CD4-positive, alpha-beta T cell treated with Interleukin-15 for 4 hours (primary cell): ENCODE data around the gene COA1.
A peak's percentile ranks its signal among the peaks of the same experiment; 100 is the strongest.
"Not testable (repeated sequence)": the region's sequence is repeated elsewhere in the genome, so short reads cannot be mapped to it uniquely, and the experiment has no call there.

Experiments used
- DNase-seq: peaks from one replicate; pipeline ENCODE4 v3.0.0-alpha.2; 2020; ENCODE audit warnings: low spot score

The COA1 gene

GRCh38 chr7:43758029-43758821 is 28.9 kb upstream of the COA1 start, which contains the start of gene BLVRA:
BLVRA (plus strand) TSS chr7:43758680; CDS start chr7:43771159, 12,479 bp downstream.
- DNase-seq, result peak; percentile 64

DNA sequence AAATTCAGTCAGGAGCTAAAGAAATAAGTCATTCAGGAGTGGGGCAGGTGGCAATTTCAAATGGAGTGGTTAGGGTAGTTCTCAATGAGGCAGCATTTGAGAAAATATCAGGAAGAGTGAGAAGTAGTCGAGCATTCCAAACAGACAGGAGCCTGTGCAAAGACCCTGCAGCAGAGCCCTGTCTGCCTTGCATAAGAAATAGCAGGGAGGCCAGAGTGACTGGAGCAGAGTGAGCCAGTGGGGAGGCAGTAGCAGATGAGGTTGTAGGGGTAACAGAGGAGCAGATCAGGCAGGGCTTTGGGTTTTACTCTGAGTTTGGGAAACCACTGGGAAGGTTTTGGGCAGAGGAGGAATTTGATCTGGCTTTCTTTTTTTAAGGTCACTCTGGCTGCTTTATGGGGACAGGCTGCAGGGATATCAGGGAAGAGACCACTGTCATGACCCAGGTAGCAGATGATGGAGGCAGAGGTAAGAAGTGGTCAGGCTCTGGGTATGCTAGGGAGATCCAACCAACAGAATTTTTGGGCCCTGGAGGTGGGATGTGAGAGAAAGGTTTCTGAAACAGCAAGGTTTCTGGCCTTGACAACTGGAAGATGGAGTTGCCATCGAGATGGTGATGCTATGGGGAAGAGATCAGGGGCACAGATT is 27.9 kb upstream of the COA1 start:
- DNase-seq, result no peak

- DNase-seq, result no peak
These were observed 27.2 kb upstream of the COA1 start for GRCh38 chr7:43756368-43757072.

- no peak for DNase-seq
These were observed 25.3 kb upstream of the COA1 start for GRCh38 chr7:43754596-43754995.

DNA sequence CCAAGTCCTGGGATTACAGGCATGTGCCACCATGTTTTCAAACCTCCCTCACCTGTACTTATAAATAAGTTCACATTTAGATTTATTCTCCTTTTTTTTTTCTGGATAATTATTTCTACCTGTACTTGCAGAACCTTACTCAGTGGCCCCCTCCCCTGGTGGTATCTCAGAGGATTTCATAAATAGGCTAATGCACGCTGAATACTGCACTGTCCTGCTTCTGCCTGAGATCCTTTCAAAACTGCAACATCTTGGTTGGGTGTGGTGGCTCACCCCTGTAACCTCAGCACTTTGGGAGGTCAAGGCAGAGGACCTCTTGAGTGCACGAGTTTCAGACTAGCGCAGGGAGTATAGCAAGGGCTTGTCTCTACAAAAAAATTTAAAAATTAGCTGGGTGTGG is 24.5 kb upstream of the COA1 start:
- no peak for DNase-seq

DNA sequence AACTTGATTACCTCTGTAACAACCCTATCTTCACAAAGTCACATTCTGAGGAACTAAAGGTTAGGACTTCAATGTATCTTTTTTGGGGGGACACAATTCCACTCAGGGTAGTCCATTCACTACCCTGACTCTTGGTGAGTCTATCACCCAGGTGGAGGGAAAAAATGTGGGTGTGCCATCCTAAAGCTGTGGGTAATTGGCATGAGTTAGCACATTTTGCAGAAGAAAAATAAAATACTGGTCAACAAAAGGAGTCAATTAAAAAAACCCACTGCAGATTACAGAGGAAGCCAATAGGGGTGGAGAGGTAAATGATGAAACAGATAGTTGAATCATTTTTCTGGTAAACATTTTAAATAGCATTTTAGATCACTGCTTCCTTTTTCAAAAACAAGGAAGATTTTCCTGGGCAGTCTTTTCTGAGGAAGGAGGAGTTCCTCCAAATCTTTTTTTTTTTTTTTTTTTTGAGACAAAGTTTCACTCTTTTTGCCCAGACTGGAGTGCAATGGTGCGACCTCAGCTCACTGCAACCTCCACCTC is 24.0 kb upstream of the COA1 start:
- no peak for DNase-seq

GRCh38 chr7:43752411-43752810 is 23.1 kb upstream of the COA1 start:
- no peak for DNase-seq

DNA sequence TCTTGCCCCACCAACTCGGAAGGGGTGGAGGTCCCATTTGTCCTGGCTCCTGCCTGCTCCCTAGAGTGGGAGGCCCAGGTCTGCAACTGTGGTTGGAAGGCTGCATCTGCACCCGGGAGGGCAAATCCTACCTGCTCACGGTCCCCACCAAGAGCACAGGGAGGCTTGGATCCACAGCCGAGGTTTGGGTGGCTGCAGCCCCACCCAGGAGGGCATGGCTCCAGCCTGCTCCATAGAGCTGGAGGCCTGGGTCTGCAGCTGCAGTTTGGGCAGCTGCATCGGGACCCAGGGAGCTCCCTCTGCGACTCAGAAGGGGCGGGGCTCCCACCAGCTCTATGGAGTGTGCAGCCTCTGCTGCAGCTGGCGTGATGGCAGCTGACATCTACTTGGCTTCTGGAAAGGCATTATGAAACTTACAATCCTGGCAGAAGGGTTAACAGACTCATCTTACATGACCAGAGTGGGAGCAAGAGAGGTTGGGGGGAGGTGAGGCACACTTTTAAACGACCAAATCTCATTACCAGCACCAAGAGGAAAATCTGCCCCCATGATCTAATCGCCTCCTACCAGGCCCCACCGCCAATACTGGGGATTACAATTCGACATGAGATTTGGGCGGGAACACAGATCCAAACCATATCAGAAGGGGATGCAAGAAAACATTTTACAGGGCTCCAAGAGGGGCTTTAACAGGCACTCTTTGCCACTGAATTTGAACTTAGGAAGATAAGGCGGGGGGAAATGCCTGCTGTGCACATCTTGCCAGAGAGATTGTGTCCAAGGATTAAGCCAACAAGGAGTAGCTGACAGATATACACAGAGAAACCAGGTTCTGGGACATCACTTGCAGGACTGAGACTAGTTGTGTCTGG is 20.9 kb upstream of the COA1 start:
- no peak for DNase-seq

DNA sequence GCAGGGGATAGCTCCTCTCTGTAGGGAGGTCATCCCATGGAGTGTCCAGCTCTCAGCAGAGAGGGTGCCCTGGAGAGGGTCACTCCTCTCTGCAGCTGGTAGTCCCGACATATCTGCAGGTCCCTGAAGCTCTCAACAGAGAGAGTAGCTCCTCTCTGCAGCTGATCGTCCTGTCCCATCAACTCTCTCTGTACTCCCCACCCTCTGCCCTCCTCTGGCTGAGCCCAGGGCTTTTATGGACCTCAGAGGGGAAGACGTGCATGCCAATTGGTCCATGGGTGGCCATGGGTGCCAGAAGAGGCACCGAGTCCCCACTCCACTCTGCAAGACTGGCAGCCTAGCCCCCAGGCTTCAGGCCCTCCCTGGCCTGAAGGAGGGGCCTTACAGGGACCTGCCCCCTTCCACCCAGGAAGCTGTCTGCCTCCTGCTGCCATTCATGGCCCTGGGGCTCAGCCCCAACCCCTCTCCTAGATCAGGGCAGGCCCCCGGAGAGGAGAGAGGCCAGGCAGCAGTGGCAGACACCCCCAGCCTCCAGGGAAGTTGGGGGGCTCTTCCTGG is 20.1 kb upstream of the COA1 start:
- DNase-seq, result no peak

DNA sequence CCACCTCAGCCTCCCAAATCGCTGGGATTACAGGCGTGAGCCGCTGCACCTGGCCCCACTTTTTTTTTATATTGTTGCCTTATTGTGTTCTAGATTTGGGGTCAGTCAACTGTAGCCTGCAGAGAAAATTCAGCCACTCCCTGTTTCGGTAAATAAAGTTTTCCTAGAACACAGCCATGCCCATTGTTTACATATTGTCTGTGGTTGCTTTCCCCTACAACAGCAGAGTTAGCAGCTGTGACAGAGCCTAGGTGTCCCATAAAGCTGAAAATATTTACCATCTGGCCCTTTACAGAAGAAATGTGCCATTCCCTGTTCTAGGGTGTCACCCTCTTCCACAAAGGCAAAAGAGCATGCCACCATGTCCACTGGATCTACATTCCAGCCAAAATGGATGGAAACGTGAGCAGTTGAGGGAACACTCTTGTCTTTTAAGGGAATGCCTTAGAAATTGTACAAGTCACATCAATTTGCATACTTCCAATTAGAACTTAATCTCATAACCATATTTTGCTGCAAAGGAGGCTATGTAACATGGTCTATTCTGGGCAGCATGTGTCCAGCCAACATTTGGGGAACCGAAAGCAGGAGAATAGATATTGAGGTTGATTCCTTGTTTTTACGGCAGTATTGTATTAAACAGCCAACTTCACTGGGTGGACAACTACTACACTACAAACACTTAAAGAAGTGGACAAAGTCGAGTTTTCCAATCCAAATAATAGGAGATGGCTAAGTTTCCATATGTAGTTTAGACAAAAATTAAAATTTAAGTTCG is 18.2 kb upstream of the COA1 start:
- DNase-seq, result no peak

DNA sequence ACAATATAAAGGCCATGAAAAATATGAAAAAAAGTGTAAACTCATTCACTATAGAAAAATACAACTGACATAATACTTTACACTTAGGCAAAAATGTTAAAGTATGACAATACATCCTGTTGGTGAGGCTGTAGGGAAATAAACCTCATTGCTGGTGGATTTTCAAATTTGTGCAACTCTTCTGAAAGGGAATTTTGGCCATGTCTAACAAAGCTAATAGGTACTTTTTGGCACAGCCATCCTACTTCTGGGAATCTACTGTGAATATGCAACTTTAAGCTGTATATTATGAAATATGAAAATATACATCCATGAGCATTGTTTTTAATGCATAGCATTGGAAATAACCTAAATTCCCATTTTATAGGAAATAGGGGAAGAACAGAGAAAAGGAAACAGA is 13.4 kb upstream of the COA1 start:
- no peak for DNase-seq

DNA sequence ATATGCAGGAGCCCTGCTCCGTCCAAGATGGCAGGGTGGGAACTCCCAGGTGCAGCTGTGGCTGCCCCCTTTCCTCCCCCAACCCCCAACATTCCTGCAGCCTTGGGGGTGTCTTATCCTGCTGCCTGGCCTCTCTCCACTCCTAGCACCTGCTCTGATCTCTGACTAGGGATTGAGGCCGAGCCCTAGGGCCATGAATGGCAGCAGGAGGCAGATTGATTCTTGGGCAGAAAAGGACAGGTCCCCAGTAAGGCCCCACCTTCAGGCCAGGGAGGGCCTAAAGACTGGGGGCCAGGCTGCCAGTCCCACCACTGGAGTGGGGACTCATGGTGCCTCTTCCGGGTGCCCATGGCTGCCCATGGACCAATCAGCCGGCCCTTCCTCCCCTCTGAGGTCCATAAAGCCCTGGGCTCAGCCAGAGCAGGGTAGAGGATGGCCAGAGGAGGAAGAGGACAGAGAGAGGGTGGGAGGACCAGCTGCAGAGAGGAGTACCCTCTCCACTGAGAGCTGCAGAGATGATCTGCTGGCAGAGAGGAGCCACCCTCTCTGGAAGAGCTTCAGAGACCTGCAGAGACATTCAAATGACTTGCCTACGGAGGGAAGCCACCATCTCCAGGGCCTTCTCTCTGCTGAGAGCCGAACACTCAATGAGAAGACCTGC is 8.3 kb upstream of the COA1 start:
- DNase-seq, result no peak

- DNase-seq, result no peak
These were observed 6.7 kb upstream of the COA1 start for GRCh38 chr7:43735802-43736603.

DNA sequence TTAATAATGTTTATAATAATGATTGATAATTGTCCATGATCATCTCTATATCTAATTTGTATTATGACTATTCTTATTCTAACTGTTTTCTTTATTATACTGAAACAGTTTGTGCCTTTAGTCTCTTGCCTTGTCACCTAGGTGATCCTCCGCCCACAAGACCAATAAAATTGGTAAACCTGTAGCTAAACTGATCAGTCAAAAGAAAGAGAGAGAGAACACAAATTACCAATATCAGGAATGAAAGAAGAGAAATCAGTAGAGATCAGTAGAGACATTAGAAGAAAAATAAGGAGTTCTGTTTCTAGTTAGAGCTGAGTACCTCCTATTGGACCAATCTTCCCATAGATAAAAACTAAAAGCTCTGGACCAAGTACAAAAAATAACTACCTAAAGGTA is 6.1 kb upstream of the COA1 start:
- no peak for DNase-seq

GRCh38 chr7:43734575-43735332 is 5.4 kb upstream of the COA1 start:
- not testable (repeated sequence) for DNase-seq

DNA sequence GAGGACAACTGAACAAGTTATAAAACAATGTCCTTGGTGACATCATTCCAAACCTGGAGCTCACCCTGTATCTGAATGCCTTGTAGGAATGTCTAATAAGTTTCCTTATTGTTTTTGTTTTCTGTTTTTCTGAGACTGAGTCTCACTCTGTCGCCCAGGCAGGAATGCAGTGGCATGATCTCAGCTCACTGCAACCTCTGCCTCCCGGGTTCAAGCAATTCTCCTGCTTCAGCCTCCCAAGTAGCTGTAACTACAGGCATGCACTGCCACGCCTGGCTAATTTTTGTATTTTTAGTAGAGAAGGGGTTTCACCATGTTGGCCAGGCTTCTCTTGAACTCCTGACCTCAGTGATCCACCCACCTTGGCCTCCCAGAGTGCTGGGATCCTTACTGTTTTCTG is 2.2 kb upstream of the COA1 start:
- not testable (repeated sequence) for DNase-seq

- DNase-seq, result no peak
These were observed 563 bp upstream of the COA1 start for GRCh38 chr7:43729924-43730248.

DNA sequence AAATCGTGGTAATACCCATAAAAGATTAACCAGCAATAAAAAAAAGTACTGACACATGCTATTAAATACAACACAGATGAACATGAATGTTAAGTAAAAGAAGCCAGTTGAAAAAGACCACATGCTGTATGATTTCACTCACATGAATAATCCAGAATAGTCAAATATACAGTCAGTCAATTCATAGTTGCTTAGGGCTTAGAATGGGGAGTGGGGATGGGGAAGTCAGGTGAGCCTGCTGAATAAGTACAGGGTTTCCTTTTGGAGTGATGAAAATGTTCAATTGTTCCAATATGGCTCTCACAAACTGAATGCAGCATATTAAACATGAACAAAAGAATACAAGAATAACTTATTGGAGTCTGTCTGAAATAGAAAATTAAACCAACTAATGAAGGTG is 1.8 kb downstream of the COA1 start:
- no peak for DNase-seq

- DNase-seq, result no peak
These were observed 2.3 kb downstream of the COA1 start for GRCh38 chr7:43727003-43727402.
